Measurements from ENCODE around the gene PDE11A.

The PDE11A gene

DNA sequence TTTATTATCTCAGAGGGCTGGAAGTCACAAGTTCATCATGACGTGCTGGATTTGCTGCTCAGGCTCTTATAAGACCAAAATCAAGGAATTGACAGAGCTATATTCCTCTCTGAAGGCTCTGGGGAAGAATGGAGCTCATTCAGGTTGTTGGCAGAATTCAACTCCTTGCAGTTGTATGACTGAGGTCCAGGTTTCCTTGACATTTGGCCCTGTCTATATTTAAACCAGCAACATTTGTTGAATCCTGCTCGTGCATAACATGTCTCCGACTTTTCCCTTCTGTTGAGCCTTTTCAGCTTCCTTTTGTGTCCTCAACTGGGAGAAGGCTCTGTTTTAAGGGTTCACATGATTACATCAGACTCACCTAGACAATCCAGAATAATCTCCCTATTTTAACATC is 203.4 kb downstream of the PDE11A start:
- no peak for ATAC-seq
- TF ChIP-seq ZNF565 (CRISPR knock-in tag; conservative IDR thresholded peaks at IDR 0.05; ENCODE audit: low read depth) (no peak), ZFP3 (CRISPR knock-in tag; IDR thresholded peaks at IDR 0.05) (no peak), ISL1 (CRISPR knock-in tag; IDR thresholded peaks at IDR 0.05) (no peak), ZNF70 (CRISPR knock-in tag; IDR thresholded peaks at IDR 0.05) (no peak), CSDC2 (CRISPR knock-in tag; IDR thresholded peaks at IDR 0.05) (no peak)

DNA sequence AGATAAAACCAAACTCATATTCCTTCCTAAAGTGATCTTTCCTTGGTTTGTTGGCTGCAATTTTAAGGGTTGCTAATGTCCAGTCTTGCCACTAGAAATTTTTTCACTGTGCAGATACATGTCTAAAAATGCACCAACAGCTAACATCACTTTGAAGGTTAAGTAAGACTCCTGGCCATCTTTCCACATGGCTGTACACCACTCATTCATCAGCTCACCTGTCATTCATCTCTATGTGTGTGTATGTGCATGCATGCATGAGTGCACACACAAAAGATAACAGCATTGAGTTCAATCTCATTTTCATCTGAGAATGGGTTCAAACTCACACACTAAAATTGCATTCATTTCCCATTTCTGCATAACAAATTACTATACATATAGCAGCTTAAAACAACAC is 203.8 kb downstream of the PDE11A start:
- TF ChIP-seq ISL1 (CRISPR knock-in tag; IDR thresholded peaks at IDR 0.05) (no peak), GLIS3 (CRISPR knock-in tag; IDR thresholded peaks at IDR 0.05) (no peak), TOX (CRISPR knock-in tag; IDR thresholded peaks at IDR 0.05; ENCODE audit: borderline replicate concordance) (no peak), ARNTL (CRISPR knock-in tag; IDR thresholded peaks at IDR 0.05; ENCODE audit: borderline replicate concordance, low read depth) (no peak), RARB (CRISPR knock-in tag; IDR thresholded peaks at IDR 0.05) (no peak), ZFP3 (CRISPR knock-in tag; IDR thresholded peaks at IDR 0.05) (no peak), PPARA (CRISPR knock-in tag; IDR thresholded peaks at IDR 0.05; ENCODE audit: borderline replicate concordance) (no peak), ZNF565 (CRISPR knock-in tag; conservative IDR thresholded peaks at IDR 0.05; ENCODE audit: low read depth) (no peak)
- TF ChIP-seq, protein P1, sequence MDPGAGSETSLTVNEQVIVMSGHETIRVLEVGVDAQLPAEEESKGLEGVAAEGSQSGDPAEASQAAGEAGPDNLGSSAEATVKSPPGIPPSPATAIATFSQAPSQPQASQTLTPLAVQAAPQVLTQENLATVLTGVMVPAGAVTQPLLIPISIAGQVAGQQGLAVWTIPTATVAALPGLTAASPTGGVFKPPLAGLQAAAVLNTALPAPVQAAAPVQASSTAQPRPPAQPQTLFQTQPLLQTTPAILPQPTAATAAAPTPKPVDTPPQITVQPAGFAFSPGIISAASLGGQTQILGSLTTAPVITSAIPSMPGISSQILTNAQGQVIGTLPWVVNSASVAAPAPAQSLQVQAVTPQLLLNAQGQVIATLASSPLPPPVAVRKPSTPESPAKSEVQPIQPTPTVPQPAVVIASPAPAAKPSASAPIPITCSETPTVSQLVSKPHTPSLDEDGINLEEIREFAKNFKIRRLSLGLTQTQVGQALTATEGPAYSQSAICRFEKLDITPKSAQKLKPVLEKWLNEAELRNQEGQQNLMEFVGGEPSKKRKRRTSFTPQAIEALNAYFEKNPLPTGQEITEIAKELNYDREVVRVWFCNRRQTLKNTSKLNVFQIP (CRISPR knock-in tag; IDR thresholded peaks at IDR 0.05; ENCODE audit: borderline replicate concordance, low read depth) = no peak
- TF ChIP-seq, protein P2, sequence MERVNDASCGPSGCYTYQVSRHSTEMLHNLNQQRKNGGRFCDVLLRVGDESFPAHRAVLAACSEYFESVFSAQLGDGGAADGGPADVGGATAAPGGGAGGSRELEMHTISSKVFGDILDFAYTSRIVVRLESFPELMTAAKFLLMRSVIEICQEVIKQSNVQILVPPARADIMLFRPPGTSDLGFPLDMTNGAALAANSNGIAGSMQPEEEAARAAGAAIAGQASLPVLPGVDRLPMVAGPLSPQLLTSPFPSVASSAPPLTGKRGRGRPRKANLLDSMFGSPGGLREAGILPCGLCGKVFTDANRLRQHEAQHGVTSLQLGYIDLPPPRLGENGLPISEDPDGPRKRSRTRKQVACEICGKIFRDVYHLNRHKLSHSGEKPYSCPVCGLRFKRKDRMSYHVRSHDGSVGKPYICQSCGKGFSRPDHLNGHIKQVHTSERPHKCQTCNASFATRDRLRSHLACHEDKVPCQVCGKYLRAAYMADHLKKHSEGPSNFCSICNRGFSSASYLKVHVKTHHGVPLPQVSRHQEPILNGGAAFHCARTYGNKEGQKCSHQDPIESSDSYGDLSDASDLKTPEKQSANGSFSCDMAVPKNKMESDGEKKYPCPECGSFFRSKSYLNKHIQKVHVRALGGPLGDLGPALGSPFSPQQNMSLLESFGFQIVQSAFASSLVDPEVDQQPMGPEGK (CRISPR knock-in tag; IDR thresholded peaks at IDR 0.05; ENCODE audit: borderline replicate concordance) = no peak
- TF ChIP-seq, protein P3, sequence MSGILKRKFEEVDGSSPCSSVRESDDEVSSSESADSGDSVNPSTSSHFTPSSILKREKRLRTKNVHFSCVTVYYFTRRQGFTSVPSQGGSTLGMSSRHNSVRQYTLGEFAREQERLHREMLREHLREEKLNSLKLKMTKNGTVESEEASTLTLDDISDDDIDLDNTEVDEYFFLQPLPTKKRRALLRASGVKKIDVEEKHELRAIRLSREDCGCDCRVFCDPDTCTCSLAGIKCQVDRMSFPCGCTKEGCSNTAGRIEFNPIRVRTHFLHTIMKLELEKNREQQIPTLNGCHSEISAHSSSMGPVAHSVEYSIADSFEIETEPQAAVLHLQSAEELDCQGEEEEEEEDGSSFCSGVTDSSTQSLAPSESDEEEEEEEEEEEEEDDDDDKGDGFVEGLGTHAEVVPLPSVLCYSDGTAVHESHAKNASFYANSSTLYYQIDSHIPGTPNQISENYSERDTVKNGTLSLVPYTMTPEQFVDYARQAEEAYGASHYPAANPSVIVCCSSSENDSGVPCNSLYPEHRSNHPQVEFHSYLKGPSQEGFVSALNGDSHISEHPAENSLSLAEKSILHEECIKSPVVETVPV (CRISPR knock-in tag; IDR thresholded peaks at IDR 0.05) = no peak
- TF ChIP-seq, protein P4, sequence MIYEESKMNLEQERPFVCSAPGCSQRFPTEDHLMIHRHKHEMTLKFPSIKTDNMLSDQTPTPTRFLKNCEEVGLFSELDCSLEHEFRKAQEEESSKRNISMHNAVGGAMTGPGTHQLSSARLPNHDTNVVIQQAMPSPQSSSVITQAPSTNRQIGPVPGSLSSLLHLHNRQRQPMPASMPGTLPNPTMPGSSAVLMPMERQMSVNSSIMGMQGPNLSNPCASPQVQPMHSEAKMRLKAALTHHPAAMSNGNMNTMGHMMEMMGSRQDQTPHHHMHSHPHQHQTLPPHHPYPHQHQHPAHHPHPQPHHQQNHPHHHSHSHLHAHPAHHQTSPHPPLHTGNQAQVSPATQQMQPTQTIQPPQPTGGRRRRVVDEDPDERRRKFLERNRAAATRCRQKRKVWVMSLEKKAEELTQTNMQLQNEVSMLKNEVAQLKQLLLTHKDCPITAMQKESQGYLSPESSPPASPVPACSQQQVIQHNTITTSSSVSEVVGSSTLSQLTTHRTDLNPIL (CRISPR knock-in tag; IDR thresholded peaks at IDR 0.05; ENCODE audit: low read depth) = no peak
- no peak for ATAC-seq

DNA sequence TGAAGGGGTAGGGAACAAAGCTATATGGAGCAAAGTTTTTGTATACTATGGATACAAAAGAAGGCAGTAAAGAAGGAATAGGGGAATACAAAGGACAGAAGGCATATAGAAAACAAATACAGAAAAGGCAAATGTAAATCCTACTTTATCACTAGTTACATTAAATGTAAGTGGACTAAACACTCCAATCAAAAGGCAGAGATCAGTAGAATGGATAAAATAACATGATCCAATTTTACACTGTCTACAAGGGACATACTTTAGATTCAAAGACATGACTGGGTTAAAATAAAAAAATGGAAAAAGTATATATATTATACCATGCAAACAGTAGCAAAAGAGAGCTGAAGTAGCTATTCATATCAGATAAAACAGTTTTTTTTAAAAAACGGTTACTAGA is 215.0 kb downstream of the PDE11A start:
- no peak for TF ChIP-seq SNAI2 (CRISPR knock-in tag; IDR thresholded peaks at IDR 0.05)
- TF ChIP-seq CSDC2 (CRISPR knock-in tag; IDR thresholded peaks at IDR 0.05) = no peak
- no peak for TF ChIP-seq OSR1 (CRISPR knock-in tag; IDR thresholded peaks at IDR 0.05)
- TF ChIP-seq ZC3H10 (CRISPR knock-in tag; IDR thresholded peaks at IDR 0.05) = no peak
- TF ChIP-seq, protein P3 (CRISPR knock-in tag; IDR thresholded peaks at IDR 0.05) = no peak
- no peak for TF ChIP-seq ZFP30 (CRISPR knock-in tag; IDR thresholded peaks at IDR 0.05)
- no peak for TF ChIP-seq BACH2 (CRISPR knock-in tag; IDR thresholded peaks at IDR 0.05; ENCODE audit: borderline replicate concordance)
- no peak for TF ChIP-seq ISL1 (CRISPR knock-in tag; IDR thresholded peaks at IDR 0.05)
- no peak for TF ChIP-seq TCF4 (CRISPR knock-in tag; IDR thresholded peaks at IDR 0.05; ENCODE audit: borderline replicate concordance)
- no peak for ATAC-seq

DNA sequence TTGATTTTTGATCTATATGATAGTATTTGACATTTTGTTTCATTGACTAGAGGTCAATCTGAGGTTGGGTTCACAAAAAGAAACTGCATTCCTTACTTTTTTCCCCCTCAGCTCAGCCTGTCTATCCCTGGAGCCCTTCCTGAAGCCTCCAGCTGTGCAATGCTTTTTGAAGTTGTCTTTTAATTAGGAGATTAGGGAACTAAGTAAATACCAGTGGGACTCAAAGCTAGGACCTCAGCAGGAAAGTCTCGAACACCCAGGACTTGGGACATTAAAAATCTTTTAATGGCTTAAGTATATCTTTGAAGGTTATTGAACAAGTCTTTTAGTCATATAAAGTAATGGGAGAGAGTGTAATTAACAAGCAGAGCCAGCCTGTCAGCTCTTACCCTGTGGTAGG is 220.2 kb downstream of the PDE11A start:
- ATAC-seq = no peak
- TF ChIP-seq GLIS3 (CRISPR knock-in tag; IDR thresholded peaks at IDR 0.05) = no peak
- TF ChIP-seq OSR1 (CRISPR knock-in tag; IDR thresholded peaks at IDR 0.05) = no peak
- TF ChIP-seq, protein P4 (CRISPR knock-in tag; IDR thresholded peaks at IDR 0.05; ENCODE audit: low read depth) = no peak
- TF ChIP-seq, protein P1 (CRISPR knock-in tag; IDR thresholded peaks at IDR 0.05; ENCODE audit: borderline replicate concordance, low read depth) = no peak
- TF ChIP-seq ZFP30 (CRISPR knock-in tag; IDR thresholded peaks at IDR 0.05) = no peak
- TF ChIP-seq TCF4 (CRISPR knock-in tag; IDR thresholded peaks at IDR 0.05; ENCODE audit: borderline replicate concordance) = no peak
- TF ChIP-seq, protein P3 (CRISPR knock-in tag; IDR thresholded peaks at IDR 0.05) = no peak
- TF ChIP-seq ESRRG (CRISPR knock-in tag; IDR thresholded peaks at IDR 0.05) = no peak
- no peak for TF ChIP-seq ARNTL (CRISPR knock-in tag; IDR thresholded peaks at IDR 0.05; ENCODE audit: borderline replicate concordance, low read depth)
- no peak for TF ChIP-seq SNAI2 (CRISPR knock-in tag; IDR thresholded peaks at IDR 0.05)
- no peak for TF ChIP-seq ZC3H10 (CRISPR knock-in tag; IDR thresholded peaks at IDR 0.05)
- no peak for TF ChIP-seq ZFP3 (CRISPR knock-in tag; IDR thresholded peaks at IDR 0.05)
- no peak for TF ChIP-seq ZNF565 (CRISPR knock-in tag; conservative IDR thresholded peaks at IDR 0.05; ENCODE audit: low read depth)
